Heart left ventricle (tissue), 13 donors: Measurements from ENCODE around the gene LYPLA2.

Source experiments
- POLR2A ChIP-seq, 2 donors: fragments of 450-650 bp; IDR thresholded peaks; one replicate each; pipeline ENCODE4 v1.6.1; 2017; ENCODE audit warnings: antibody characterized with exemption in 2 of 2, mild to moderate bottlenecking in 2 of 2, moderate library complexity in 2 of 2
- TF ChIP-seq, protein P1 (sequence below), 12 donors: fragments of 200-600 bp; sonication (generic) in 4 of 12; IDR thresholded peaks; one replicate each; pipeline versions ENCODE4 v1.5.0 to v1.8.0; 2018 to 2022; ENCODE audit warnings: antibody characterized with exemption in 12 of 12, mild to moderate bottlenecking in 5 of 12
- donor health status: ischemic (EF 13 %, LVEDD 7.1; RV severe dilation, severe dysfunction).
- donor health status: DM: no; HTN: yes; CAD: no.
- donor health status: DM: no; HTN: no; CAD: no.
- donor health status: ischemic (EF 25% LVEDD 6.9; RV normal size, moderate dysfunction).
- donor health status: ischemic (EF 25% LVEDD 5.7; RV mildly dilated, moderate dysfunction).
- donor health status: ischemic (EF 35%, LVEDD 5.7; RV mildly dilated, moderate dysfunction).
- donor health status: nonischemic (EF 11% LVEDD 7.7; RV severe dilation, severe dysfunction).
- donor health status: DM: yes; HTN: yes; CAD: no.
- donor health status: PGD.
- donor health status: ischemic (EF 29% LVEDD 5.4; RV normal size, mild dysfunction).
- donor health status: nonischemic (EF 23%, LVEDD 6.1; RV moderate dilation, normal function).

- TF ChIP-seq, protein P1, sequence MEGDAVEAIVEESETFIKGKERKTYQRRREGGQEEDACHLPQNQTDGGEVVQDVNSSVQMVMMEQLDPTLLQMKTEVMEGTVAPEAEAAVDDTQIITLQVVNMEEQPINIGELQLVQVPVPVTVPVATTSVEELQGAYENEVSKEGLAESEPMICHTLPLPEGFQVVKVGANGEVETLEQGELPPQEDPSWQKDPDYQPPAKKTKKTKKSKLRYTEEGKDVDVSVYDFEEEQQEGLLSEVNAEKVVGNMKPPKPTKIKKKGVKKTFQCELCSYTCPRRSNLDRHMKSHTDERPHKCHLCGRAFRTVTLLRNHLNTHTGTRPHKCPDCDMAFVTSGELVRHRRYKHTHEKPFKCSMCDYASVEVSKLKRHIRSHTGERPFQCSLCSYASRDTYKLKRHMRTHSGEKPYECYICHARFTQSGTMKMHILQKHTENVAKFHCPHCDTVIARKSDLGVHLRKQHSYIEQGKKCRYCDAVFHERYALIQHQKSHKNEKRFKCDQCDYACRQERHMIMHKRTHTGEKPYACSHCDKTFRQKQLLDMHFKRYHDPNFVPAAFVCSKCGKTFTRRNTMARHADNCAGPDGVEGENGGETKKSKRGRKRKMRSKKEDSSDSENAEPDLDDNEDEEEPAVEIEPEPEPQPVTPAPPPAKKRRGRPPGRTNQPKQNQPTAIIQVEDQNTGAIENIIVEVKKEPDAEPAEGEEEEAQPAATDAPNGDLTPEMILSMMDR (IDR thresholded peaks at IDR 0.05) = no peak
- no peak for TF ChIP-seq POLR2A (IDR thresholded peaks at IDR 0.05)
These were observed 15.3 kb downstream of the LYPLA2 start for GRCh38 chr1:23806280-23806679.
